HL-60/S4 treated with retinoic acid at 250 ng/mL for 4 days and 3 days (cell line): Measurements from ENCODE around the gene BMAL1.
"Not testable (repeated sequence)": the region's sequence is repeated elsewhere in the genome, so short reads cannot be mapped to it uniquely, and the experiment has no call there.

ENCODE experiments used
- in situ Hi-C: fragments of 300-500 bp; cut with MboI; formaldehyde crosslinking; loops from 2 replicates; pipeline ENCODE4 v1.7.0; 2022; ENCODE audit warnings: low sequenced_read_pairs

Gene BMAL1

DNA sequence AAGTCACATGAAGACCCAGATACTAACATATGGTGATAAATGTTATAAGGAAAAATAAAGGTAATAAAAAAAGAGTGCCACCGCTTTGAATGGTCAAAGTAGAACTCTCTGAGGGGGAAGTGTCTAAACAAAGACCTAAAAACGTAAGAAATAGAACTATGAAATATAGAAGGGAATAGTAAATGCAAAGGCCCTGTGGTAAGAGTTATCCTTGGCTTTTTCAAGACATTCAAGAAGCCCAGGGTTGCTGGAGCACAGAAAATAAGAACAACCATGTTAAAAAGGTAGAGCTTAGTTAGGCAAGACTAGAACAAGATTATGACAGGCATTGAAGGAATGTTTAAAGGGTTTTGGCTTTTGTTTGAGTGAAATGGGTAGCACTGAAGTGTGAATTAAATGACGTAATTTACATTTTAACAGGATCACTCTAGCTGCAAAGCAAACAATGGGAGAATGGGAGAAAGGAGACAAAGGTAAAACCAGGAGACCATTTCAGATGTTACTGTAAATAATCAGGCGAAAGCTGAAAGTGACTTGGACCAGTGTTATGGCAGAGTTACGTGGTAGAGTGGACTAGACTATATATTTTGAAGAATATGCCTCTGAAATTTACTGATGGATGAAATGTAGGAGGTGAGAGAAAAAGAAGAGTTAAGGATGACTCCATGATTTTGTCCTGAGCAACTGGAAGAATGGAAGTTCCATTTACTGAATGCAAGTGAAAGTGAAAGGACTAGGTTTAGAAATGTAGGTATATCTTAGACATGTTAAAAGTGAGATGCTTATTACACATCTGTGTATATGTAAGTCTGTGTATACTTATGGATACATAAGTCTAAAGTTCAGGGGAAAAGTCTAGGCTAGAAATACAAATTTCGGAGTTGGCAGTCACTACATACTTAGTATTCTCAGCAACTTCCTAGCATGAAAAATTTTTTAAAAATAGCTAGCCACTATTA, 156.9 kb downstream of the BMAL1 start:
- in situ Hi-C loops: no loop called here

DNA sequence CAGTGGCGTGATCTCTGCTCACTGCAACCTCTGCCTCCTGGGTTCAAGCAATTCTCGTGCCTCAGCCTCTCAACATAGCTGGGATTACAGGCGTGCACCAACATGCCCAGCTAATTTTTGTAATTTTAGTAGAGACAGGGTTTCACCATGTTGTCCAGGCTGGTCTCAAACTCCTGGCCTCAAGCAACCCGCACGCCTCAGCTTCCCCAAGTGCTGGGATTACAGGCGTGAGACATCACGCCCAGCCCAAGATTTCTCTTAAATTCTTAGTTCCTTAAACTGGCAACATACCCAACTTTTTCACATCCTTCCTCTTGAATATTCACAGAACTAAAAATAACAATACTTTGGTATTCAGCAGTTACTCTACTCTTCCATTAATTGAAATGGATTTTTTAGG, 159.2 kb downstream of the BMAL1 start:
- in situ Hi-C loops: not testable (repeated sequence)
